GM15510 (cell line): Measurements from ENCODE around the gene RGS3.

Experiments
- POLR2A ChIP-seq: IDR thresholded peaks from 3 replicates; pipeline ENCODE4 v1.6.1; 2011; ENCODE audit warnings: borderline replicate concordance; ENCODE audit not compliant: insufficient read length; ENCODE audit errors: extremely low read depth

RGS3 gene

GRCh38 chr9:113570106-113570505 is 106.6 kb downstream of the RGS3 start:
- TF ChIP-seq POLR2A, result no peak

GRCh38 chr9:113570749-113571711 is 107.5 kb downstream of the RGS3 start:
- no peak for TF ChIP-seq POLR2A

GRCh38 chr9:113572076-113572861 is 108.7 kb downstream of the RGS3 start:
- TF ChIP-seq POLR2A, result no peak

GRCh38 chr9:113573046-113573958 is 109.8 kb downstream of the RGS3 start:
- no peak for TF ChIP-seq POLR2A

GRCh38 chr9:113573959-113574352 is 110.4 kb downstream of the RGS3 start:
- TF ChIP-seq POLR2A, result no peak

- no peak for TF ChIP-seq POLR2A
Observed at GRCh38 chr9:113574441-113575262, 111.1 kb downstream of the RGS3 start.

- no peak for TF ChIP-seq POLR2A
Observed at GRCh38 chr9:113577525-113578261, 114.2 kb downstream of the RGS3 start.

- no peak for TF ChIP-seq POLR2A
Observed at GRCh38 chr9:113578279-113578865, 114.8 kb downstream of the RGS3 start.

- peak; percentile 21 for TF ChIP-seq POLR2A
Observed at GRCh38 chr9:113578882-113579282, 115.4 kb downstream of the RGS3 start.

GRCh38 chr9:113579283-113580040 is 115.9 kb downstream of the RGS3 start:
- no peak for TF ChIP-seq POLR2A

- TF ChIP-seq POLR2A, result no peak
Observed at GRCh38 chr9:113580041-113580953, 116.8 kb downstream of the RGS3 start.
